HepG2 (cell line): Measurements from ENCODE around the gene LINGO1. TPM values are rescaled to one million over a fixed set of nuclear protein-coding genes. Genes with fewer than 3 reads are reported as not detected.

Source experiments
- ATAC-seq: fragments of 200-7000 bp; cut with Tn5 transposase; 3 replicates; pipeline ENCODE4 v1.9.1; 2020; ENCODE audit warnings: mild to moderate bottlenecking, moderate library complexity
- BruUV-seq: library from RNA; stranded (reverse); fragments of 400-500 nt; replicated peaks from 2 replicates; lab custom pipeline; 2021; lab: Mats Ljungman, UMichigan
- CTCF ChIA-PET: fragments of 300-600 bp; formaldehyde crosslinking; extraction: SDS; loops from one replicate; lab custom pipeline; 2021; ENCODE audit warnings: low total read pairs, inconsistent platforms, low intra/inter-chr PET ratio; lab: Yijun Ruan, JAX
- POLR2A ChIA-PET: fragments of 350-600 bp; sonication (Branson Sonifier 250); formaldehyde crosslinking; loops from one replicate; lab custom pipeline; 2020; ENCODE audit warnings: antibody characterized with exemption, inconsistent platforms; lab: Yijun Ruan, JAX
- DNase-seq: peaks from one replicate; pipeline ENCODE4 v3.0.0-alpha.2; 2015; ENCODE audit warnings: low spot score
- FAIRE-seq: peaks from 3 replicates; lab custom pipeline; 2011; peaks lifted over from hg19 to GRCh38; lab: Jason Lieb, UNC
- H2AFZ ChIP-seq: one replicate; pipeline ENCODE4 v1.6.1; 2011; ENCODE audit warnings: low read length, inconsistent platforms
- H3K27ac ChIP-seq: fragments of 300-600 bp; 3 replicates; pipeline ENCODE4 v1.8.0; 2011; ENCODE audit warnings: mixed run types, mild to moderate bottlenecking, mixed read lengths, low read length, inconsistent platforms; ENCODE audit not compliant: insufficient read depth; ENCODE audit errors: extremely low read length
- H3K27me3 ChIP-seq, 2 experiments: fragments of 200-600 bp in 1 of 2; 2 replicates in 1 of 2; 3 replicates in 1 of 2; pipeline versions ENCODE4 v1.6.0 to v1.8.0; 2011; ENCODE audit warnings: low read length in 2 of 2, mild to moderate bottlenecking in 2 of 2, moderate library complexity in 2 of 2, inconsistent platforms in 1 of 2; ENCODE audit not compliant: insufficient read depth in 2 of 2, control insufficient read depth in 1 of 2
- H3K36me3 ChIP-seq, 2 experiments: fragments of 200-600 bp in 1 of 2; replicated peaks in 1 of 2; 2 replicates in 1 of 2; 3 replicates in 1 of 2; pipeline versions ENCODE4 v1.5.1 to v1.8.0; 2011; ENCODE audit warnings: low read length in 2 of 2, inconsistent platforms in 1 of 2; ENCODE audit not compliant: insufficient read depth in 2 of 2, control insufficient read depth in 1 of 2
- H3K4me1 ChIP-seq: 2 replicates; pipeline ENCODE4 v1.5.1; 2012; ENCODE audit warnings: low read length, inconsistent platforms; ENCODE audit not compliant: insufficient read depth
- H3K4me2 ChIP-seq: 2 replicates; pipeline ENCODE4 v1.6.0; 2011; ENCODE audit warnings: low read depth, low read length, inconsistent platforms
- H3K4me3 ChIP-seq, 3 experiments: fragments of 200-600 bp in 1 of 3; sonication (generic), shearing (Covaris generic) in 1 of 3; replicated peaks in 1 of 3; 2 replicates each; pipeline ENCODE4 v1.5.1; 2011 to 2016; ENCODE audit warnings: low read length in 3 of 3, inconsistent platforms in 2 of 3, low read depth in 2 of 3, mild to moderate bottlenecking in 2 of 3, control low read depth in 1 of 3, mixed read lengths in 1 of 3; ENCODE audit not compliant: insufficient read depth in 1 of 3
- H3K79me2 ChIP-seq: one replicate; pipeline ENCODE4 v1.6.1; 2011; ENCODE audit warnings: low read length, inconsistent platforms; ENCODE audit not compliant: insufficient read depth
- H3K9ac ChIP-seq: 2 replicates; pipeline ENCODE4 v1.6.0; 2011; ENCODE audit warnings: mild to moderate bottlenecking, low read depth, low read length, inconsistent platforms; ENCODE audit not compliant: insufficient read depth
- H3K9me3 ChIP-seq: 2 replicates; pipeline ENCODE4 v1.5.1; 2012; ENCODE audit warnings: mild to moderate bottlenecking, low read length
- H4K20me1 ChIP-seq: 2 replicates; pipeline ENCODE4 v1.6.0; 2011; ENCODE audit warnings: inconsistent platforms, mild to moderate bottlenecking, low read length, moderate library complexity; ENCODE audit not compliant: insufficient read depth
- CBFB ChIP-seq: sonication (generic); formaldehyde crosslinking; IDR thresholded peaks from 2 replicates; pipeline ENCODE4 v1.4.0; 2020; ENCODE audit warnings: missing genetic modification reagents
- FOSL2 ChIP-seq: sonication (generic); formaldehyde crosslinking; IDR thresholded peaks from 2 replicates; pipeline ENCODE4 v1.4.0; 2020; ENCODE audit warnings: missing genetic modification reagents
- RFX1 ChIP-seq: fragments of 450-650 bp; IDR thresholded peaks from 2 replicates; pipeline ENCODE4 v1.6.1; 2017
- RFX3 ChIP-seq: IDR thresholded peaks from 2 replicates; pipeline ENCODE4 v1.6.1; 2016; ENCODE audit warnings: missing biosample characterization, missing genetic modification reagents
- STAG1 ChIP-seq: sonication (generic); formaldehyde crosslinking; IDR thresholded peaks from 2 replicates; pipeline ENCODE4 v1.4.0; 2020; ENCODE audit warnings: missing genetic modification reagents
- ZBTB20 ChIP-seq: sonication (generic); formaldehyde crosslinking; IDR thresholded peaks from 2 replicates; pipeline ENCODE4 v1.8.1; 2023; ENCODE audit warnings: missing genetic modification reagents, low read depth, mild to moderate bottlenecking, borderline replicate concordance
- ZNF331 ChIP-seq: sonication (generic); formaldehyde crosslinking; IDR thresholded peaks from 2 replicates; pipeline ENCODE4 v1.4.0; 2020; ENCODE audit warnings: missing genetic modification reagents
- ZNF816 ChIP-seq: sonication (generic); formaldehyde crosslinking; IDR thresholded peaks from 2 replicates; pipeline ENCODE4 v1.8.0; 2022; ENCODE audit warnings: missing genetic modification reagents, mild to moderate bottlenecking, borderline replicate concordance
- WGBS: methylation state at CpG from one replicate; pipeline ENCODE4 v1.1.6; 2017; ENCODE audit warnings: low lambda C conversion rate; 5-methylcytosine and 5-hydroxymethylcytosine counted together
- in situ Hi-C: cut with HindIII; loops from 2 replicates; pipeline ENCODE4 v1.10.0; 2017; ENCODE audit warnings: low pct_unique_long_range_greater_than_20kb; ENCODE audit not compliant: extremely low pct_ligation_motif_present
- intact Hi-C: fragments of 100-400 bp; cut with micrococcal nuclease; formaldehyde crosslinking; loops from one replicate; pipeline ENCODE4 v1.10.0; 2022; ENCODE audit not compliant: unreplicated experiment
- polyA plus RNA-seq, 8 experiments: library from polyadenylated mRNA; depleted of rRNA in 3 of 8; stranded (reverse) in 7 of 8; unstranded in 1 of 8; fragments of >200 nt; fragmentation: Illumina TruSeq in 4 of 8; extraction: Trizol in 4 of 8; gene quantifications; 2 replicates each; pipeline versions ENCODE4 v1.2.1 to v1.2.3, GENCODE V29; 2011 to 2016; ENCODE audit warnings: low read depth in 4 of 8, missing spikeins in 1 of 8, mixed read lengths in 1 of 8; ENCODE audit not compliant: insufficient read depth in 1 of 8
- total RNA-seq, 5 experiments: library from RNA; depleted of rRNA; stranded (reverse); fragments of >200 nt; fragmentation: Illumina TruSeq; extraction: Trizol; gene quantifications; 2 replicates each; pipeline ENCODE4 v1.2.3, GENCODE V29; 2016; ENCODE audit warnings: low read depth in 1 of 5
- TF ChIP-seq, protein P1 (sequence below): sonication (generic); formaldehyde crosslinking; IDR thresholded peaks from 2 replicates; pipeline ENCODE4 v1.4.0; 2020; ENCODE audit warnings: missing genetic modification reagents
- TF ChIP-seq, protein P2 (sequence below): sonication (generic); formaldehyde crosslinking; IDR thresholded peaks from 2 replicates; pipeline ENCODE4 v1.5.0; 2020; ENCODE audit warnings: mild to moderate bottlenecking, missing genetic modification reagents, moderate library complexity

The LINGO1 gene
- total and polyA plus RNA-seq, 2 of the 13 experiments (the other 11 are each of a cell fraction or from before 2014, with no cell fraction given) = 0.07 TPM; not detected in 1

DNA sequence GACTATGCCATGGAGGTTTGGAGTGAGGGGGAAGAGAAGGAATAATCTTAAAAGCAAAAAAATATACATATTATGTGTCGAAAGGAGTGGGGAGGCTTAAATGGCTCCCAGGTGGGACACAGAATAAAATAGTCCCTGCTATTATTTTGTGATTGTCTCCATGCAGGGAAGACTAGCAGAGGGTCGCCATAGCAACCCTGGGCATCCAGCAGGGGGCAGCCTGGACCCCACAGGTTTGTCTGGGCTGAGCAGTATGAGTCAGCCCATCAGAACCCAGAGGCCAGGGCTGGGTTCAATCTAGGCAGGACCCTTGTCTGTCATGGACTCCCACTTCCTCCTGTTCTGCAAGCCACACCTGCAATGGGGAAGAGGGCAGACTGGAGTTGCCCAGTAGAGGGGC is 17.6 kb upstream of the LINGO1 start:
- POLR2A ChIA-PET = no interaction called here

More for the DNA sequence above, 17.6 kb upstream of the LINGO1 start:
- H3K27ac ChIP-seq = no peak overlapping the region
- DNase-seq = peak; percentile 29
- H3K9ac ChIP-seq = no peak overlapping the region
- H3K4me1 ChIP-seq = peaks cover 14% of the 10 kb centered on the region
- peaks cover 0 to 3% of the 10 kb centered on the region in 2 experiments; a peak in 3 of 5 replicates for H3K27me3 ChIP-seq
- CTCF ChIA-PET = no interaction called here
- peaks cover 6% of the 10 kb centered on the region; the same call in 1 of the 2 replicates for H3K9me3 ChIP-seq
- intact Hi-C loops (no loop called here), in situ Hi-C loops (no loop called here)
- no TSS peak for BruUV-seq
- H3K4me3 ChIP-seq = no peak overlapping the region
- H3K4me2 ChIP-seq = no peak overlapping the region
- peak; percentile 61 for ATAC-seq
- no peaks in the 10 kb centered on the region for H3K36me3 ChIP-seq
- TF ChIP-seq ZNF331 (CRISPR knock-in tag) (no peak), RFX1 (peak; percentile 63), FOSL2 (CRISPR knock-in tag) (peak; percentile 76), CBFB (CRISPR knock-in tag) (no peak), ZBTB20 (no peak), STAG1 (CRISPR knock-in tag) (peak; percentile 23; the same call in 1 of the 2 replicates), ZNF816 (CRISPR knock-in tag) (no peak), RFX3 (CRISPR knock-in tag) (peak; percentile 75)
- TF ChIP-seq, protein P1, sequence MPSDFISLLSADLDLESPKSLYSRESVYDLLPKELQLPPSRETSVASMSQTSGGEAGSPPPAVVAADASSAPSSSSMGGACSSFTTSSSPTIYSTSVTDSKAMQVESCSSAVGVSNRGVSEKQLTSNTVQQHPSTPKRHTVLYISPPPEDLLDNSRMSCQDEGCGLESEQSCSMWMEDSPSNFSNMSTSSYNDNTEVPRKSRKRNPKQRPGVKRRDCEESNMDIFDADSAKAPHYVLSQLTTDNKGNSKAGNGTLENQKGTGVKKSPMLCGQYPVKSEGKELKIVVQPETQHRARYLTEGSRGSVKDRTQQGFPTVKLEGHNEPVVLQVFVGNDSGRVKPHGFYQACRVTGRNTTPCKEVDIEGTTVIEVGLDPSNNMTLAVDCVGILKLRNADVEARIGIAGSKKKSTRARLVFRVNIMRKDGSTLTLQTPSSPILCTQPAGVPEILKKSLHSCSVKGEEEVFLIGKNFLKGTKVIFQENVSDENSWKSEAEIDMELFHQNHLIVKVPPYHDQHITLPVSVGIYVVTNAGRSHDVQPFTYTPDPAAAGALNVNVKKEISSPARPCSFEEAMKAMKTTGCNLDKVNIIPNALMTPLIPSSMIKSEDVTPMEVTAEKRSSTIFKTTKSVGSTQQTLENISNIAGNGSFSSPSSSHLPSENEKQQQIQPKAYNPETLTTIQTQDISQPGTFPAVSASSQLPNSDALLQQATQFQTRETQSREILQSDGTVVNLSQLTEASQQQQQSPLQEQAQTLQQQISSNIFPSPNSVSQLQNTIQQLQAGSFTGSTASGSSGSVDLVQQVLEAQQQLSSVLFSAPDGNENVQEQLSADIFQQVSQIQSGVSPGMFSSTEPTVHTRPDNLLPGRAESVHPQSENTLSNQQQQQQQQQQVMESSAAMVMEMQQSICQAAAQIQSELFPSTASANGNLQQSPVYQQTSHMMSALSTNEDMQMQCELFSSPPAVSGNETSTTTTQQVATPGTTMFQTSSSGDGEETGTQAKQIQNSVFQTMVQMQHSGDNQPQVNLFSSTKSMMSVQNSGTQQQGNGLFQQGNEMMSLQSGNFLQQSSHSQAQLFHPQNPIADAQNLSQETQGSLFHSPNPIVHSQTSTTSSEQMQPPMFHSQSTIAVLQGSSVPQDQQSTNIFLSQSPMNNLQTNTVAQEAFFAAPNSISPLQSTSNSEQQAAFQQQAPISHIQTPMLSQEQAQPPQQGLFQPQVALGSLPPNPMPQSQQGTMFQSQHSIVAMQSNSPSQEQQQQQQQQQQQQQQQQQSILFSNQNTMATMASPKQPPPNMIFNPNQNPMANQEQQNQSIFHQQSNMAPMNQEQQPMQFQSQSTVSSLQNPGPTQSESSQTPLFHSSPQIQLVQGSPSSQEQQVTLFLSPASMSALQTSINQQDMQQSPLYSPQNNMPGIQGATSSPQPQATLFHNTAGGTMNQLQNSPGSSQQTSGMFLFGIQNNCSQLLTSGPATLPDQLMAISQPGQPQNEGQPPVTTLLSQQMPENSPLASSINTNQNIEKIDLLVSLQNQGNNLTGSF (CRISPR knock-in tag) = no peak
- TF ChIP-seq, protein P2, sequence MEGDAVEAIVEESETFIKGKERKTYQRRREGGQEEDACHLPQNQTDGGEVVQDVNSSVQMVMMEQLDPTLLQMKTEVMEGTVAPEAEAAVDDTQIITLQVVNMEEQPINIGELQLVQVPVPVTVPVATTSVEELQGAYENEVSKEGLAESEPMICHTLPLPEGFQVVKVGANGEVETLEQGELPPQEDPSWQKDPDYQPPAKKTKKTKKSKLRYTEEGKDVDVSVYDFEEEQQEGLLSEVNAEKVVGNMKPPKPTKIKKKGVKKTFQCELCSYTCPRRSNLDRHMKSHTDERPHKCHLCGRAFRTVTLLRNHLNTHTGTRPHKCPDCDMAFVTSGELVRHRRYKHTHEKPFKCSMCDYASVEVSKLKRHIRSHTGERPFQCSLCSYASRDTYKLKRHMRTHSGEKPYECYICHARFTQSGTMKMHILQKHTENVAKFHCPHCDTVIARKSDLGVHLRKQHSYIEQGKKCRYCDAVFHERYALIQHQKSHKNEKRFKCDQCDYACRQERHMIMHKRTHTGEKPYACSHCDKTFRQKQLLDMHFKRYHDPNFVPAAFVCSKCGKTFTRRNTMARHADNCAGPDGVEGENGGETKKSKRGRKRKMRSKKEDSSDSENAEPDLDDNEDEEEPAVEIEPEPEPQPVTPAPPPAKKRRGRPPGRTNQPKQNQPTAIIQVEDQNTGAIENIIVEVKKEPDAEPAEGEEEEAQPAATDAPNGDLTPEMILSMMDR (CRISPR knock-in tag) = peak; percentile 53
- H2AFZ ChIP-seq = no peak overlapping the region
- FAIRE-seq = no peak
- 20% methylated on average over 2 of the region's 2 CpGs for WGBS
- H3K79me2 ChIP-seq = no peaks in the 10 kb centered on the region
- no peaks in the 10 kb centered on the region for H4K20me1 ChIP-seq
